Small intestine (tissue), 7 donors: ENCODE results near the gene IGFL1. TPM values are rescaled to one million over a fixed set of nuclear protein-coding genes. Genes with fewer than 3 reads are reported as not detected.
"Not testable (repeated sequence)": the region's sequence is repeated elsewhere in the genome, so short reads cannot be mapped to it uniquely, and the experiment has no call there.

ENCODE experiments used
- DNase-seq, 2 donors: peaks; one replicate each; pipeline versions ENCODE4 v3.0.0 to v3.0.0-alpha.2; 2013
- FAIRE-seq: peaks from 2 replicates; lab custom pipeline; 2012; peaks lifted over from hg19 to GRCh38; lab: Jason Lieb, UNC
- H3K27ac ChIP-seq, 3 donors: one replicate each; pipeline ENCODE4 v1.5.1; 2013; ENCODE audit warnings: low read length in 2 of 3, mild to moderate bottlenecking in 2 of 3, control low read depth in 1 of 3, inconsistent platforms in 1 of 3, low read depth in 1 of 3, moderate library complexity in 1 of 3
- H3K27me3 ChIP-seq, 3 donors: one replicate each; pipeline ENCODE4 v1.6.1; 2013; ENCODE audit warnings: low read length in 3 of 3, inconsistent platforms in 1 of 3; ENCODE audit not compliant: control insufficient read depth in 3 of 3, insufficient read depth in 3 of 3
- H3K36me3 ChIP-seq, 3 donors: one replicate each; pipeline ENCODE4 v1.6.1; 2013; ENCODE audit warnings: low read length in 3 of 3, inconsistent platforms in 1 of 3, low read depth in 1 of 3, mild to moderate bottlenecking in 1 of 3, moderate library complexity in 1 of 3; ENCODE audit not compliant: control insufficient read depth in 3 of 3, insufficient read depth in 2 of 3
- H3K4me1 ChIP-seq, 3 donors: one replicate each; pipeline ENCODE4 v1.6.1; 2013; ENCODE audit warnings: low read length in 2 of 3, inconsistent platforms in 1 of 3, low read depth in 1 of 3, mild to moderate bottlenecking in 1 of 3, moderate library complexity in 1 of 3; ENCODE audit not compliant: control insufficient read depth in 3 of 3, insufficient read depth in 2 of 3
- H3K4me3 ChIP-seq, 3 donors: one replicate each; pipeline ENCODE4 v1.5.1; 2013; ENCODE audit warnings: low read length in 3 of 3, control low read depth in 1 of 3, inconsistent platforms in 1 of 3, low read depth in 1 of 3, mild to moderate bottlenecking in 1 of 3, moderate library complexity in 1 of 3
- H3K9me3 ChIP-seq, 2 donors: one replicate each; pipeline ENCODE4 v1.6.1; 2013; ENCODE audit warnings: low read depth in 1 of 2, low read length in 1 of 2; ENCODE audit not compliant: control insufficient read depth in 2 of 2, insufficient read depth in 1 of 2
- WGBS, 3 donors: extraction: QIAGEN DNeasy Blood & Tissue Kit; methylation state at CpG; one replicate each; pipeline ENCODE4 v1.1.7; 2013; 5-methylcytosine and 5-hydroxymethylcytosine counted together
- polyA plus RNA-seq, 4 donors: library from polyadenylated mRNA; stranded (reverse) in 3 of 4; unstranded in 1 of 4; fragments of 200-250 nt in 3 of 4; fragments of 120-200 nt in 1 of 4; gene quantifications; one replicate each; pipeline versions ENCODE4 v1.2.1 to v1.2.3, GENCODE V29; 2013
- donor health status: healthy with polysubstance abuse.
- donor health status: control.
- donor health status: control.
- donor health status: Bipolar disorder and iron deficiency.
- donor health status: healthy.

The IGFL1 gene
- polyA plus RNA-seq, 4 donors = not detected

- Histone ChIP-seq H3K9me3 (no peaks in the 10 kb centered on the region), H3K4me1 (no peaks in the 10 kb centered on the region), H3K27ac (no peak overlapping the region), H3K36me3 (no peaks in the 10 kb centered on the region), H3K27me3 (no peaks in the 10 kb centered on the region), H3K4me3 (no peak overlapping the region)
- WGBS, 3 donors = 65 to 68% (median 66%) methylated on average over 6 of the region's 6 CpGs
- FAIRE-seq (no peak), DNase-seq (no peak)
Observed at GRCh38 chr19:46205183-46205984, 24.2 kb upstream of the IGFL1 start.

GRCh38 chr19:46206176-46206575 lies 23.4 kb upstream of the IGFL1 start:
- no peaks in the 10 kb centered on the region for H3K4me1 ChIP-seq
- no peaks in the 10 kb centered on the region for H3K36me3 ChIP-seq
- H3K27me3 ChIP-seq = no peaks in the 10 kb centered on the region
- FAIRE-seq (no peak), DNase-seq (no peak)
- H3K4me3 ChIP-seq = no peak overlapping the region
- WGBS, 3 donors = 53 to 72% (median 57%) methylated on average over 5 of the region's 5 CpGs
- no peak overlapping the region for H3K27ac ChIP-seq
- H3K9me3 ChIP-seq = no peaks in the 10 kb centered on the region

GRCh38 chr19:46206682-46207081 lies 22.9 kb upstream of the IGFL1 start:
- FAIRE-seq (no peak), DNase-seq (no peak)
- Histone ChIP-seq H3K4me1 (no peaks in the 10 kb centered on the region), H3K36me3 (no peaks in the 10 kb centered on the region), H3K27ac (no peak overlapping the region), H3K27me3 (no peaks in the 10 kb centered on the region), H3K4me3 (no peak overlapping the region), H3K9me3 (no peaks in the 10 kb centered on the region)
- 69 to 91% (median 73%) methylated on average over 2 to 3 of the region's 3 CpGs for WGBS, 3 donors

- H3K27me3 ChIP-seq, H3K27ac ChIP-seq, H3K4me3 ChIP-seq, DNase-seq, H3K9me3 ChIP-seq, H3K4me1 ChIP-seq, FAIRE-seq, H3K36me3 ChIP-seq: not testable (repeated sequence)
- WGBS, 3 donors = 80 to 83% (median 82%) methylated on average over 6 of the region's 8 CpGs
Observed at GRCh38 chr19:46207858-46208257, 21.7 kb upstream of the IGFL1 start.

- peak; percentile 28 to 64 for DNase-seq
- Histone ChIP-seq H3K27ac (no peak overlapping the region), H3K36me3 (no peaks in the 10 kb centered on the region), H3K9me3 (no peaks in the 10 kb centered on the region), H3K4me1 (no peaks in the 10 kb centered on the region), H3K27me3 (peaks cover 0 to 2% (median 0%) of the 10 kb centered on the region in 3 donors), H3K4me3 (no peak overlapping the region)
- no peak for FAIRE-seq
- 9 to 46% (median 30%) methylated on average over 3 of the region's 3 CpGs for WGBS, 3 donors
Observed at GRCh38 chr19:46209051-46209450, 20.5 kb upstream of the IGFL1 start.

GRCh38 chr19:46209472-46209871 lies 20.1 kb upstream of the IGFL1 start:
- FAIRE-seq = no peak

GRCh38 chr19:46210669-46211068 lies 18.9 kb upstream of the IGFL1 start:
- WGBS, 3 donors = 11 to 34% (median 24%) methylated on average over 1 of the region's 1 CpG
- DNase-seq = peak in 1 of 2 donors; percentile 7
- peaks cover 0 to 2% (median 0%) of the 10 kb centered on the region in 3 donors for H3K27me3 ChIP-seq
- H3K27ac ChIP-seq = no peak overlapping the region
- no peaks in the 10 kb centered on the region for H3K4me1 ChIP-seq
- no peak overlapping the region for H3K4me3 ChIP-seq
- no peak for FAIRE-seq
- H3K36me3 ChIP-seq = no peaks in the 10 kb centered on the region
- H3K9me3 ChIP-seq = no peaks in the 10 kb centered on the region

More at GRCh38 chr19:46209472-46209871, 20.1 kb upstream of the IGFL1 start:
- H3K27ac ChIP-seq = no peak overlapping the region
- H3K27me3 ChIP-seq = peaks cover 0 to 2% (median 0%) of the 10 kb centered on the region in 3 donors
- H3K4me3 ChIP-seq = no peak overlapping the region
- no peaks in the 10 kb centered on the region for H3K9me3 ChIP-seq
- no peaks in the 10 kb centered on the region for H3K36me3 ChIP-seq
- peak; percentile 28 to 37 for DNase-seq
- no peaks in the 10 kb centered on the region for H3K4me1 ChIP-seq
- 17 to 49% (median 19%) methylated on average over 1 of the region's 1 CpG for WGBS, 3 donors

- no peaks in the 10 kb centered on the region for H3K4me1 ChIP-seq
- no peaks in the 10 kb centered on the region for H3K36me3 ChIP-seq
- peaks cover 0 to 2% (median 0%) of the 10 kb centered on the region in 3 donors for H3K27me3 ChIP-seq
- no peaks in the 10 kb centered on the region for H3K9me3 ChIP-seq
- no peak overlapping the region for H3K4me3 ChIP-seq
- FAIRE-seq (no peak), DNase-seq (no peak)
- 46 to 64% (median 57%) methylated on average over 10 of the region's 10 CpGs for WGBS, 3 donors
- H3K27ac ChIP-seq = no peak overlapping the region
Observed at GRCh38 chr19:46211201-46211881, 18.2 kb upstream of the IGFL1 start.
